ENCODE results near the gene CACNA1B. TPM values are rescaled to one million over a fixed set of nuclear protein-coding genes. Genes with fewer than 3 reads are reported as not detected.

CACNA1B gene
- total RNA-seq, 1 experiment from 2014 or later: not detected

- H3K27ac Mint-ChIP-seq (ENCODE audit: unreplicated experiment): no peak overlapping the region
- H3K4me3 Mint-ChIP-seq (ENCODE audit: low read depth, unreplicated experiment): no peak overlapping the region
- intact Hi-C loops (cut with micrococcal nuclease; ENCODE audit: unreplicated experiment): no loop called here
- no peaks in the 10 kb centered on the region for H3K4me1 Mint-ChIP-seq (ENCODE audit: low read depth, unreplicated experiment)
- no TSS peak for BruUV-seq (replicated peaks)
- TF ChIP-seq, protein P1, sequence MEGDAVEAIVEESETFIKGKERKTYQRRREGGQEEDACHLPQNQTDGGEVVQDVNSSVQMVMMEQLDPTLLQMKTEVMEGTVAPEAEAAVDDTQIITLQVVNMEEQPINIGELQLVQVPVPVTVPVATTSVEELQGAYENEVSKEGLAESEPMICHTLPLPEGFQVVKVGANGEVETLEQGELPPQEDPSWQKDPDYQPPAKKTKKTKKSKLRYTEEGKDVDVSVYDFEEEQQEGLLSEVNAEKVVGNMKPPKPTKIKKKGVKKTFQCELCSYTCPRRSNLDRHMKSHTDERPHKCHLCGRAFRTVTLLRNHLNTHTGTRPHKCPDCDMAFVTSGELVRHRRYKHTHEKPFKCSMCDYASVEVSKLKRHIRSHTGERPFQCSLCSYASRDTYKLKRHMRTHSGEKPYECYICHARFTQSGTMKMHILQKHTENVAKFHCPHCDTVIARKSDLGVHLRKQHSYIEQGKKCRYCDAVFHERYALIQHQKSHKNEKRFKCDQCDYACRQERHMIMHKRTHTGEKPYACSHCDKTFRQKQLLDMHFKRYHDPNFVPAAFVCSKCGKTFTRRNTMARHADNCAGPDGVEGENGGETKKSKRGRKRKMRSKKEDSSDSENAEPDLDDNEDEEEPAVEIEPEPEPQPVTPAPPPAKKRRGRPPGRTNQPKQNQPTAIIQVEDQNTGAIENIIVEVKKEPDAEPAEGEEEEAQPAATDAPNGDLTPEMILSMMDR (IDR thresholded peaks at IDR 0.05; ENCODE audit: unreplicated experiment): no peak
- CTCF ChIA-PET: no interaction called here
- peaks cover 75% of the 10 kb centered on the region for H3K27me3 Mint-ChIP-seq (ENCODE audit: unreplicated experiment)
- H3K9me3 Mint-ChIP-seq (ENCODE audit: low read depth, unreplicated experiment): peaks cover 6% of the 10 kb centered on the region
- peaks cover 6% of the 10 kb centered on the region for H3K36me3 Mint-ChIP-seq (ENCODE audit: insufficient read depth, unreplicated experiment)
- no peak for DNase-seq
These were observed 198.5 kb downstream of the CACNA1B start for GRCh38 chr9:138075961-138076649.

DNA sequence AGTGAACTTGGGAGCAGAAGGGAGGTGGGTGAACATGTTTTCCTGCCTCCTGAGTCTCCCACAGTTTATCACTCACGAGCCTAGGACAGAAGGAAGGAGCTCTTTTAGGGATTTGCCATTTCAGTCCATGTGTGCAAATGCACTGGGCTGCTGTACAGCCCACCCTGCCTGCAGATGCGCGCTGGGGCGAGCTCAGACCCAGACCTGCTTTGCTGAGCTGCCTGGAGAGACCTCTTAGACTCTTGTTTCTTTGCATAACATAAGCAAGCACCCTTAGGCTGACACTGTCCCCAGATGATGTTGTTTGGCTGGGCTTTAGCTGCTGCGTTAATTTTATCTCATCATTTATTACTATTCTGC, 199.0 kb downstream of the CACNA1B start:
- CTCF ChIA-PET: no interaction called here
- no peak overlapping the region for H3K4me3 Mint-ChIP-seq (ENCODE audit: low read depth, unreplicated experiment)
- intact Hi-C loops (cut with micrococcal nuclease; ENCODE audit: unreplicated experiment): no loop called here
- H3K27me3 Mint-ChIP-seq (ENCODE audit: unreplicated experiment): peaks cover 72% of the 10 kb centered on the region
- no peak overlapping the region for H3K27ac Mint-ChIP-seq (ENCODE audit: unreplicated experiment)
- peaks cover 6% of the 10 kb centered on the region for H3K36me3 Mint-ChIP-seq (ENCODE audit: insufficient read depth, unreplicated experiment)
- H3K9me3 Mint-ChIP-seq (ENCODE audit: low read depth, unreplicated experiment): peaks cover 6% of the 10 kb centered on the region
- TF ChIP-seq, protein P1 (IDR thresholded peaks at IDR 0.05; ENCODE audit: unreplicated experiment): no peak
- DNase-seq: no peak
- no TSS peak for BruUV-seq (replicated peaks)
- no peaks in the 10 kb centered on the region for H3K4me1 Mint-ChIP-seq (ENCODE audit: low read depth, unreplicated experiment)

GRCh38 chr9:138077126-138077525, 199.5 kb downstream of the CACNA1B start:
- peaks cover 6% of the 10 kb centered on the region for H3K36me3 Mint-ChIP-seq (ENCODE audit: insufficient read depth, unreplicated experiment)
- H3K27me3 Mint-ChIP-seq (ENCODE audit: unreplicated experiment): peaks cover 67% of the 10 kb centered on the region
- CTCF ChIA-PET: no interaction called here
- intact Hi-C loops (cut with micrococcal nuclease; ENCODE audit: unreplicated experiment): no loop called here
- H3K27ac Mint-ChIP-seq (ENCODE audit: unreplicated experiment): no peak overlapping the region
- DNase-seq: no peak
- no peaks in the 10 kb centered on the region for H3K4me1 Mint-ChIP-seq (ENCODE audit: low read depth, unreplicated experiment)
- BruUV-seq (replicated peaks): no TSS peak
- TF ChIP-seq, protein P1 (IDR thresholded peaks at IDR 0.05; ENCODE audit: unreplicated experiment): no peak
- H3K9me3 Mint-ChIP-seq (ENCODE audit: low read depth, unreplicated experiment): peaks cover 6% of the 10 kb centered on the region
- no peak overlapping the region for H3K4me3 Mint-ChIP-seq (ENCODE audit: low read depth, unreplicated experiment)

GRCh38 chr9:138077898-138078540, 200.4 kb downstream of the CACNA1B start:
- Mint-ChIP-seq H3K36me3 (ENCODE audit: insufficient read depth, unreplicated experiment) (peaks cover 6% of the 10 kb centered on the region), H3K27ac (ENCODE audit: unreplicated experiment) (no peak overlapping the region), H3K9me3 (ENCODE audit: low read depth, unreplicated experiment) (peaks cover 6% of the 10 kb centered on the region), H3K27me3 (ENCODE audit: unreplicated experiment) (peaks cover 59% of the 10 kb centered on the region), H3K4me3 (ENCODE audit: low read depth, unreplicated experiment) (no peak overlapping the region), H3K4me1 (ENCODE audit: low read depth, unreplicated experiment) (no peaks in the 10 kb centered on the region)
- BruUV-seq (replicated peaks): no TSS peak
- TF ChIP-seq, protein P1 (IDR thresholded peaks at IDR 0.05; ENCODE audit: unreplicated experiment): no peak
- CTCF ChIA-PET: no interaction called here
- intact Hi-C loops (cut with micrococcal nuclease; ENCODE audit: unreplicated experiment): no loop called here
- DNase-seq: no peak
